Stomach (tissue), 9 donors: ENCODE results near the gene PNPLA8. TPM values are rescaled to one million over a fixed set of nuclear protein-coding genes. Genes with fewer than 3 reads are reported as not detected.
"Not testable (repeated sequence)": the region's sequence is repeated elsewhere in the genome, so short reads cannot be mapped to it uniquely, and the experiment has no call there.

Source experiments
- DNase-seq, 2 donors: peaks; one replicate each; pipeline versions ENCODE4 v3.0.0 to v3.0.0-alpha.2; 2013 to 2019
- H3K27ac ChIP-seq, 5 donors: fragments of 200-600 bp in 4 of 5; sonication (generic) in 4 of 5; one replicate each; pipeline ENCODE4 v1.5.1; 2013 to 2019; ENCODE audit warnings: mild to moderate bottlenecking in 1 of 5, moderate library complexity in 1 of 5
- H3K27me3 ChIP-seq, 3 donors: fragments of 200-600 bp; sonication (generic); one replicate each; pipeline ENCODE4 v1.5.1; 2017 to 2019; ENCODE audit warnings: mixed run types in 1 of 3
- H3K36me3 ChIP-seq, 4 donors: fragments of 200-600 bp; sonication (generic); 1 replicate in 3 of 4; 2 replicates in 1 of 4; pipeline ENCODE4 v1.5.1; 2016 to 2019
- H3K4me1 ChIP-seq, 4 donors: fragments of 200-600 bp; sonication (generic); one replicate each; pipeline ENCODE4 v1.5.1; 2016 to 2019
- H3K4me3 ChIP-seq, 4 donors: fragments of 200-600 bp; sonication (generic) in 3 of 4; one replicate each; pipeline ENCODE4 v1.5.1; 2016 to 2019; ENCODE audit warnings: mild to moderate bottlenecking in 1 of 4
- H3K9me3 ChIP-seq, 4 donors: fragments of 200-600 bp; sonication (generic); one replicate each; pipeline ENCODE4 v1.5.1; 2016 to 2019
- CTCF ChIP-seq, 7 experiments: fragments of 450-650 bp in 4 of 7; fragments of 200-600 bp in 3 of 7; sonication (generic) in 3 of 7; IDR thresholded peaks; one replicate each; pipeline ENCODE4 v1.5.1; 2016 to 2019; ENCODE audit warnings: antibody characterized with exemption in 7 of 7, control low read depth in 2 of 7, mild to moderate bottlenecking in 1 of 7
- EP300 ChIP-seq: sonication (generic); formaldehyde crosslinking; IDR thresholded peaks from one replicate; pipeline ENCODE4 v1.6.1; 2017; ENCODE audit warnings: antibody characterized with exemption
- POLR2A ChIP-seq, 4 donors: fragments of 450-650 bp; IDR thresholded peaks; one replicate each; pipeline ENCODE4 v1.6.1; 2016; ENCODE audit warnings: antibody characterized with exemption in 4 of 4, control low read depth in 2 of 4, mild to moderate bottlenecking in 1 of 4, moderate library complexity in 1 of 4
- POLR2AphosphoS5 ChIP-seq, 3 donors: sonication (generic); formaldehyde crosslinking; IDR thresholded peaks; one replicate each; pipeline ENCODE4 v1.6.1; 2016; ENCODE audit warnings: antibody characterized with exemption in 3 of 3
- WGBS, 5 donors: extraction: QIAGEN DNeasy Blood & Tissue Kit in 3 of 5; methylation state at CpG; one replicate each; pipeline versions ENCODE4 v1.1.5 to v1.1.7; 2013 to 2018; 5-methylcytosine and 5-hydroxymethylcytosine counted together
- intact Hi-C: fragments of 100-400 bp; cut with DNase I; formaldehyde crosslinking; loops from one replicate; pipeline ENCODE4 v1.15.1; 2023; ENCODE audit warnings: low total_unique reads
- polyA plus RNA-seq, 3 donors: library from polyadenylated mRNA; stranded (reverse); fragments of 200-250 nt; gene quantifications; one replicate each; pipeline ENCODE4 v1.2.3, GENCODE V29; 2013
- total RNA-seq, 5 donors: library from RNA; depleted of rRNA; stranded (reverse); fragments of >200 nt; gene quantifications; one replicate each; pipeline versions ENCODE4 v1.1.0 to v1.2.3, GENCODE V29; 2014 to 2016
- donor health status: healthy with polysubstance abuse.
- donor health status: Bipolar disorder and iron deficiency.
- donor health status: healthy.

The PNPLA8 gene
- total and polyA plus RNA-seq, 8 donors: 0.87 to 43.5 (median 16.7) TPM

GRCh38 chr7:108541478-108541877 is 15.5 kb upstream of the PNPLA8 start:
- WGBS, 5 donors: 73 to 77% (median 75%) methylated on average over 2 of the region's 2 CpGs
- Histone ChIP-seq H3K27ac (no peak overlapping the region), H3K4me3 (no peak overlapping the region), H3K9me3 (no peaks in the 10 kb centered on the region), H3K27me3 (no peaks in the 10 kb centered on the region), H3K4me1 (no peaks in the 10 kb centered on the region), H3K36me3 (no peaks in the 10 kb centered on the region)
- no peak for DNase-seq
- TF ChIP-seq EP300: no peak
- TF ChIP-seq POLR2AphosphoS5 (IDR thresholded peaks at IDR 0.05): no peak
- no peak for TF ChIP-seq POLR2A (IDR thresholded peaks at IDR 0.05)
- TF ChIP-seq CTCF (IDR thresholded peaks at IDR 0.05): no peak
- intact Hi-C loops: no loop called here

GRCh38 chr7:108538685-108539084 is 12.8 kb upstream of the PNPLA8 start:
- H3K9me3 ChIP-seq, H3K27me3 ChIP-seq, H3K36me3 ChIP-seq, DNase-seq, H3K4me3 ChIP-seq, H3K4me1 ChIP-seq, intact Hi-C loops, H3K27ac ChIP-seq: not testable (repeated sequence)
- WGBS, 5 donors: 88 to 95% (median 91%) methylated on average over 4 of the region's 4 CpGs

- H3K9me3 ChIP-seq, DNase-seq, H3K36me3 ChIP-seq, intact Hi-C loops, H3K27ac ChIP-seq, H3K4me1 ChIP-seq, H3K27me3 ChIP-seq, H3K4me3 ChIP-seq: not testable (repeated sequence)
- WGBS, 5 donors: 56 to 75% (median 72%) methylated on average over 2 of the region's 2 CpGs
Measured at GRCh38 chr7:108538236-108538635, 12.3 kb upstream of the PNPLA8 start.

- no peaks in the 10 kb centered on the region for H3K36me3 ChIP-seq
- WGBS, 5 donors: 75 to 85% (median 79%) methylated on average over 2 of the region's 2 CpGs
- H3K4me1 ChIP-seq: no peaks in the 10 kb centered on the region
- H3K27me3 ChIP-seq: no peaks in the 10 kb centered on the region
- no peak for DNase-seq
- intact Hi-C loops: no loop called here
- H3K27ac ChIP-seq: no peak overlapping the region
- no peaks in the 10 kb centered on the region for H3K9me3 ChIP-seq
- no peak for TF ChIP-seq CTCF (IDR thresholded peaks at IDR 0.05)
- no peak for TF ChIP-seq EP300
- no peak for TF ChIP-seq POLR2A (IDR thresholded peaks at IDR 0.05)
- no peak for TF ChIP-seq POLR2AphosphoS5 (IDR thresholded peaks at IDR 0.05)
- no peak overlapping the region for H3K4me3 ChIP-seq
Measured at GRCh38 chr7:108537229-108537628, 11.3 kb upstream of the PNPLA8 start.

GRCh38 chr7:108535744-108536143 is 9.8 kb upstream of the PNPLA8 start:
- Histone ChIP-seq H3K27ac (no peak overlapping the region), H3K9me3 (no peaks in the 10 kb centered on the region), H3K27me3 (no peaks in the 10 kb centered on the region), H3K4me3 (no peak overlapping the region), H3K36me3 (no peaks in the 10 kb centered on the region), H3K4me1 (no peaks in the 10 kb centered on the region)
- TF ChIP-seq CTCF (IDR thresholded peaks at IDR 0.05) (no peak), POLR2AphosphoS5 (IDR thresholded peaks at IDR 0.05) (no peak), POLR2A (IDR thresholded peaks at IDR 0.05) (no peak), EP300 (no peak)
- no peak for DNase-seq
- intact Hi-C loops: no loop called here
- whole genome bisulfite sequencing, 5 donors: 53 to 72% (median 63%) methylated on average over 1 of the region's 1 CpG

- Histone ChIP-seq H3K27ac (no peak overlapping the region), H3K27me3 (no peaks in the 10 kb centered on the region), H3K36me3 (no peaks in the 10 kb centered on the region), H3K4me1 (no peaks in the 10 kb centered on the region), H3K9me3 (no peaks in the 10 kb centered on the region), H3K4me3 (no peak overlapping the region)
- WGBS, 5 donors: 59 to 78% (median 73%) methylated on average over 5 of the region's 5 CpGs
- no peak for DNase-seq
- TF ChIP-seq POLR2A (IDR thresholded peaks at IDR 0.05) (no peak), CTCF (IDR thresholded peaks at IDR 0.05) (no peak), POLR2AphosphoS5 (IDR thresholded peaks at IDR 0.05) (no peak), EP300 (no peak)
- intact Hi-C loops: no loop called here
Measured at GRCh38 chr7:108535257-108535656, 9.3 kb upstream of the PNPLA8 start.
